GM21528 (cell line): ENCODE results near the gene PRR12.

ENCODE experiments used
- ATAC-seq: cut with Tn5 transposase; IDR thresholded peaks from one replicate; pipeline ENCODE4 v1.9.1; 2021; ENCODE audit warnings: mild to moderate bottlenecking, moderate library complexity; ENCODE audit not compliant: unreplicated experiment, low FRiP score

PRR12 gene

DNA sequence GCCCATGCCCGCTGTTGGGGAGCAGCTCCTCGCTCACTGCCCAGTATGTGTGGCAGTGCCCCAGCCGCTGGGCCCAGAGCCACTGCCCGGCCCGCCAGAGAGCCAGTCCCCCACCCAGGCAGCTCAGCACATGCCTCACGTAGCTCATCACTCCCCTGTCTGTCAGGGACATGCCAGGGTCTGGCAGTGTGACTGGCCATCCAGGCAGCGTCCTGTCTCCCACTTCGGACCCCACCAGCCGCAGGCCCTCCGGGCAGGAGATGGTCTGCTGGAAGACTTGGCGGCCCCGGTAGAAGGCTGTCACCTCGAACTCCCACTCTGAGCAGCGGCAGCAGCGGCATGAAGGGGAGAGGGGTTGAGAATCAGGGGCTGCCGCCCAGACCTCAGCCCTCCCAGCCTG lies 71.0 kb downstream of the PRR12 start:
- ATAC-seq: no peak

DNA sequence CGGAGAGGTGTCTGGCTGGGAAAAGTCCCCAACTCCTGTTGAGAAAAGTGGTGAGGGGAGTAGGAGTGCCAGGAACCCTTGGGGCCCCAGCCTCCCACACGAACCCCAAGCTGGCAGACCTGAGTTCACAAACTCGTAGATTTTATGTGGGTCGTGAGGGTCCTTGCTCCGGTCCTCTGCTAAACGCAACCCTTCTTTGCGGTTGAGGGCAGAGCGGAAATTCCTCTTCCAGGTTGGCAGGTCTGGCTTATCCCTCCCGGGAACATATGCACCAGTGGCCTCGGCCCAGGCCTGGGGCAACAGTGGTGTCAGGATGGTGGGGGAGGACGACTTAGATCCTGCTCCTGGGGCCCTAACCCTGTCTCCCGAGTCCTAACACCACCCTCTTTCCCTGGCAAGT lies 72.2 kb downstream of the PRR12 start:
- ATAC-seq: no peak

DNA sequence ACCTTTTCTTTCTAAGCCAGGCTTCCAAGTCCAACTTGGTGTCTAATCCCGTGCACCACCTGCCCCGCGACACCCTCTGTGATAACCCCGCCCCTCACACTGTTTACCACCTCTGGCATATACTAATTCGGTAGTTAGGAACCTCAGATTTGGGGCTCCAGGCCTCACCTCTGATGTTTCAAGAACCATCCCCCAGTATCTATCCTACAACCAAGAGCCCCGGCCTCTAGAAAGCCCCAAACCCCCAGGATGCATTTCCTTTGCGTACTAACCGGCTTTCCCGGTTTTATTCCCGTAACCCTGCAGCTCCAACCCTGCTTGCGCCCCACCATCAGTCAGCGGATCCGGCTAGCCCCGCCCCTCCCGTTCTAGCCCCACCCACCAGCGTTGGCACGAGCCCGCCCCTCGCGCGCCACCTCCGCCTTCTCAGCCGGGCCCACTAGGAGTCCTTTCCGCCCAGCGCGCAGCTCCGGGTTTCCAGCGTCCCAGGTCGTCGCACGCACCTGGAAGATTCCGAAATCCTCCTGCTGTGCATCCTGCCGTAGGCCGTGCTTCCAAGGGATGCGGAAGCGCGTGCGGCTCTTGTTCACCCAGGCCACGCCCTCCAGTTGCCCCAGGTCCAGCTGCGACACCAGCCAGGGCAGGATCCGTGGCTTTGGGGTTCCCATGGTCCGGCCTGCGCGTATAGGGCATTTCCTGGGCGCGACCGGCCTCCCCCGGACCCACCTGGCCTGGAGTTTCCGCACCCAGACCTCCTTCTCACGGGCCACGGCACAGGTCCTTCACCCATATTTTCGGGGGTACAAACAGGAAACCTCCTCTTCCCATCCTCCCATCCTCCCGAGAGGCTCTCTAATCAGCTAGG lies 73.4 kb downstream of the PRR12 start:
- peak; percentile 37 for ATAC-seq

DNA sequence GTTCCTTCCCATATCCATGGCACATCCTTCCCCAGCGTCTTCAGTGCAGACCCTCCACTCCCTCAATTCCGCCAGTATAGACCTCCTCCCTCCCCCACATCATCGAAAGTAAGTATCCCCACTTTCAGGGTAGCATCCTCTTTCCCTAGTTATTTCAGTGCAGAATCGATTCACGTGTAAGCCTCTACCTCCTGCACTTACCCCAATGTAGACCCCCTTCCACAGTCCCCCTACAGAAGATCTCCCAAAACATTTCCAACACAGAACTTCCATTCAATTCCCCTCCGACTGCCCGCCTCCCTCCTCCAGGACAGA lies 74.0 kb downstream of the PRR12 start:
- no peak for ATAC-seq

DNA sequence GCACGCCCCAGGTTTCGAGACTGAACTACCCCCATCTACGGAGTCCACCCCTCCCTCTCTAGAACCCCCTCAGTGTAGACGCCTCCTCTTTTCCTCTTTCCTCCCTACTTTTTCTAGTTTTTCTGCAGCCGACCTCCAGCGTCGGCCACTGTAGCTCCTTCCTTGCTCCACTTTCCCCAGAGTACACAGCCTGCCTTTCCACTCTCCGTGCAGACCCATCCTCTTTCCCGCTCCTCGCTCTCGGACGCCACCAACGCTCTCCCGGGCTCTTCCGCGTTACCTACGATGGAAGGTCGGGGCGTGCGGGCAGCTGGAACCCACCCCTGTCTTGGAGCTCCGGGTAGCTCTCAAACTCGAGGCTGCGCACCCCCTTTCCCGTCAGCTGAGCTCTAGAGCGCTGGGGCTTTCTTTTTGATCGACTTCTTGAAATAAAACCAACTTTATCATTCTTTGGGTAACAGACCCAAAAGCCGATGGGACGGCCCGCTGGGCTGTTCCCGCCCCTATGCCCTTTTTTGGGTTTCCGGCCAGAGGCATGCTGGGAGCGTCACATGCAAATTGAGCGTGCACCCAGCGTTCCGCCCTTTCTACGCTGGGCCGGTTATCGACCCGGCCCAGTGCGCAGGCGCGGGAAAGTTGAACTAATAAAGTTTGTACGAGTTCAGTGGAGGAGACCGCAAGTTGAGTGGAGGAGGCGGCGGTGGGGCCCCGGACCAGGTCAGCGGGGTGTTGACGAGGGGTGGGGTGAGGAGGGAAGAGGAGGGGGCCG lies 74.6 kb downstream of the PRR12 start, which contains the start of the genes BCL2L12 and IRF3:
BCL2L12 (plus strand) TSS at position 583 of the 769 bp plus-strand sequence. CDS start 760 bp downstream, outside the sequence.
IRF3 (minus strand) TSS at position 507 of the 769 bp plus-strand sequence. CDS start 1,019 bp downstream, outside the sequence.
- ATAC-seq: peak; percentile 80

DNA sequence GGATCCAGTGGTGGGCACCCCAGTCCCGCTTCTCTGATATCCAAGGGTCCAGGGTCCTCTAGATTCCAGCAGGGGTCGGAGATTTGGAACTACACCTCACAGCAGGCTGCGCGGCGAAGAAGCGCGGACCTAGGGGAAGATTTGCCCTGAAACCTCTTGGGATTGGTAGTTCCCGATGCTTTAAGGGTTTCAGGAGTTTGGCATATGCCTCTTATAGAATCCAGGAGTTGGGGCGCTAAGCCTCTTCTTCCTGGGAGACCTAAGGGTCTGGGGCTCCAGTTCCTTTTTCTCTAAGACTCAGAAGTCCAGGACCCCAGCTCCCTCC lies 75.1 kb downstream of the PRR12 start:
- no peak for ATAC-seq

DNA sequence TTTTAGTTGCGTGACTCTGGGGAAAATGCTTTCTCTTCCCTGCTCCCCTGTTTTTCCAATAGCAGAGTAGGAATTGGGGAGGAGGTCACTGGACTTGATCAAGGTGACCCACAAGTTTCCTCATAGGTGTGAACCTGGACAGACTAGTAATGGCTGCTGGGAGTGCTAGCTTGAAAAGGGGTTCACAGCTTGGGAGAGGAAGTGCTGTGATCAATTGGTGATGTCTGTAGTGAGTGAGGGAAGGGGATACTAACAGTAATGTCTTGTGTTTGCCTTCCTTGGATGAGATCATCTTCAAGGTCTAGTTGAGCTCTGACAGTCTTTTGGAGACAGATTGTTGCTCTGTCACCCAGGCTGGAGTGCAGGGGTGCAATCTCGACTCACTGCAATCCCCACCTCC lies 76.5 kb downstream of the PRR12 start:
- ATAC-seq: no peak

DNA sequence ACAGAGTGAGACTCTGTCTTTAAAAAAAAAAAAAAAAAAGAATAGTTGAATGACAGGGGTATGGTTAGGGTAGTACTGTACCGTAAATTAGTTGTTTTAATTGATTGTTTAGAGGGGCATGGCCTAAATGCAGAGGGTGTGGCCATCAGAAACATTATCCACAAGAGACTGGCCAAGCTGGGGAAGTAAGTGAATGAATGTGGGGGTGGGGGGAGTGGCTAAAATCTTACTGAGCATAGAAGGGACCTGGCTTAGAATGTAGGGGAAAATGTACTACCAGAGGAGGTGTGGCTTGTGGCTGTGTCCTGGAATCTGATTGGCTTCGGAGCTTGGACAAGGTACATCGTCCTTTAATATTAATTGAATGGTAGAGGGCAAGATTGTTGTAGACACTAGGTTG lies 78.5 kb downstream of the PRR12 start:
- ATAC-seq: no peak

DNA sequence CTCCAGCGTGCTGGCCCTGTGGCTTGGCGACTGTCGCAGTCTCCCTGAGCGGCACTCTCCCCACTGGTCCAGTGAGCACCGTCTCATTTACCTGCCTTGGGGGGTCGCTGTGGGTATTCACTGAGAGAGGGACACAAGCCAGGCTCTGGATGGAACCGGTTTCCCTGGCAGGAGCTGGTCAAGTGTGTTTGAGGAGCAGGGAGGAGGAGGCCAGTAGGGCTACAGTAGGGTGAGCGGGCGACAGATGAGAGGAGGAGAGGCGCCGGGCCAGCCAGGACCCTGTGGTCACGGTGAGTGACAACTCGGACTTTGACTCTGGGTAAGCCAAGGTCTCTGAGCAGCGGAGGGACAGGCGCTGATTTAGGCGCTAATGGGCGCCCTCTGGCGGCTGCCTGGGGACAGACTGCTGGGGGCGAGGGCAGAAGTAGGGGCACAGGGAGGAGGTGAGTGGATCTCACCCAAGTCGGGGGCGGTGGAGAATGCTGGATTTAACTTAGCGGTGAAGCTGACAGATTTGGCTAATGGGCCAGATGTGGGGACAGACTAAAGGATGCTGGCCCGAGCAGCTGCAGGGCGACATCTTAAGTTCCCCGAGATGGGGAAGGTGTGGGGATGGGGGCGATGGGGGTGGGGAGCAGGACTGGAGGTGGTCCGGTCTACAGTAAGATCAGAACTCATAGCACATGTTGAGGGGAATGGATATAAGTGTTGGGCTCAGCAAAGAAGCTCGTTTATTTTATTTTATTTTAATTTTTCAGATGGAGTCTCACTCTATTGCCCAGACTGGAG lies 81.3 kb downstream of the PRR12 start:
- ATAC-seq: no peak
